GM21529 (cell line): ENCODE data around the gene LRRC14B.
"Not testable (repeated sequence)": the region's sequence is repeated elsewhere in the genome, so short reads cannot be mapped to it uniquely, and the experiment has no call there.

Experiments
- ATAC-seq: cut with Tn5 transposase; IDR thresholded peaks from one replicate; pipeline ENCODE4 v1.9.1; 2021; ENCODE audit not compliant: unreplicated experiment

The LRRC14B gene

GRCh38 chr5:159448-160172 lies 31.7 kb upstream of the LRRC14B start:
- ATAC-seq, result no peak

- no peak for ATAC-seq
These were observed 31.2 kb upstream of the LRRC14B start for GRCh38 chr5:160173-160510.

GRCh38 chr5:160921-161802 lies 30.1 kb upstream of the LRRC14B start:
- no peak for ATAC-seq

- no peak for ATAC-seq
These were observed 29.5 kb upstream of the LRRC14B start for GRCh38 chr5:161803-162110.

- ATAC-seq, result no peak
These were observed 29.1 kb upstream of the LRRC14B start for GRCh38 chr5:162190-162564.

GRCh38 chr5:162565-163337 lies 28.5 kb upstream of the LRRC14B start:
- no peak for ATAC-seq

- no peak for ATAC-seq
These were observed 28.0 kb upstream of the LRRC14B start for GRCh38 chr5:163338-163620.

- no peak for ATAC-seq
These were observed 27.5 kb upstream of the LRRC14B start for GRCh38 chr5:163841-164240.

GRCh38 chr5:164244-164643 lies 27.1 kb upstream of the LRRC14B start:
- no peak for ATAC-seq

- not testable (repeated sequence) for ATAC-seq
These were observed 26.5 kb upstream of the LRRC14B start for GRCh38 chr5:164783-165182.

- ATAC-seq, result no peak
These were observed 24.6 kb upstream of the LRRC14B start for GRCh38 chr5:166441-167372.

- ATAC-seq, result no peak
These were observed 23.8 kb upstream of the LRRC14B start for GRCh38 chr5:167511-167910.

GRCh38 chr5:167982-168660 lies 23.2 kb upstream of the LRRC14B start:
- ATAC-seq, result no peak

- no peak for ATAC-seq
These were observed 22.1 kb upstream of the LRRC14B start for GRCh38 chr5:169071-169727.

GRCh38 chr5:169728-170094 lies 21.6 kb upstream of the LRRC14B start:
- no peak for ATAC-seq

- no peak for ATAC-seq
These were observed 20.1 kb upstream of the LRRC14B start for GRCh38 chr5:170971-171800.

- no peak for ATAC-seq
These were observed 19.4 kb upstream of the LRRC14B start for GRCh38 chr5:171801-172331.

GRCh38 chr5:172421-172820 lies 18.9 kb upstream of the LRRC14B start:
- ATAC-seq, result no peak

GRCh38 chr5:172841-173251 lies 18.4 kb upstream of the LRRC14B start:
- no peak for ATAC-seq
